ENCODE results near the gene TPCN1. TPM values are rescaled to one million over a fixed set of nuclear protein-coding genes. Genes with fewer than 3 reads are reported as not detected.

TPCN1 gene
- total RNA-seq, 1 experiment from 2014 or later: 13.5 TPM

DNA sequence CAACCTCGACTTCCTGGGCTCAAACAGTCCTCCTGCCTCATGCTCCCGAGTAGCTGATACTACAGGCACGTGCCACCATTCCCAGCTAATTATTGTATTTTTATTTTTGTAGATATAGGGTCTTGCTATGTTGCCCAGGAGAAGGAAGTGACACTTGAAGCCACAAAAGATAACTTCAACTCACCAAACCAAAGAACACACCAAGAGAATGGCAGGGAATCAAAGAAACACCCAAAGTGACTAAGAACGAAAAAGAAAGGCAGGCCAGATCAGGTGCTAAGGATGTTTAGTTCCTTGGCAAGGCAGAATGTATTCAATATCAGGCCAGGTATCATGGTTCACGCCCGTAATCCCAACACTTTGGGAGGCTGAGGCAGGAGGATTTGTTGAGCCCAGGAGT is 10.1 kb upstream of the TPCN1 start:
- Histone ChIP-seq H4K8ac (replicated peaks; ENCODE audit: insufficient read length, low read depth, low read length) (no peak overlapping the region), H2AFZ (ENCODE audit: low read length) (no peak overlapping the region), H2BK5ac (ENCODE audit: insufficient read length, low read length) (no peak overlapping the region), H3K4ac (ENCODE audit: low read depth, low read length) (no peak overlapping the region), H3K4me2 (ENCODE audit: insufficient read depth, insufficient read length, low read length) (no peak overlapping the region), H3K23me2 (ENCODE audit: insufficient read length, low read depth, low read length, poor library complexity, severe bottlenecking) (no peaks in the 10 kb centered on the region), H4K91ac (ENCODE audit: insufficient read length, low read depth, low read length) (no peak overlapping the region), H2AK5ac (ENCODE audit: insufficient read length, low read length) (no peak overlapping the region), H3K79me2 (ENCODE audit: insufficient read depth, low read length) (no peaks in the 10 kb centered on the region), H4K5ac (ENCODE audit: insufficient read length, low read depth, low read length) (no peak overlapping the region), H3T11ph (ENCODE audit: low read length) (no peak overlapping the region), H3K18ac (ENCODE audit: insufficient read length, low read depth, low read length) (no peak overlapping the region), H3K4me1 (ENCODE audit: insufficient read depth, low read length) (peaks cover 3% of the 10 kb centered on the region; the same call in 1 of the 2 replicates), H4K20me1 (ENCODE audit: control insufficient read depth, insufficient read depth, insufficient read length) (no peaks in the 10 kb centered on the region), H3K27ac (ENCODE audit: insufficient read length, low read depth, low read length) (no peak overlapping the region), H2BK120ac (ENCODE audit: low read depth, low read length, poor library complexity, severe bottlenecking) (no peak overlapping the region), H2BK20ac (ENCODE audit: low read depth, low read length, poor library complexity, severe bottlenecking) (no peak overlapping the region), H2BK15ac (ENCODE audit: low read depth, low read length) (no peak overlapping the region), H3K9ac (ENCODE audit: extremely low read depth, insufficient read length, low read length) (no peak overlapping the region), H3K56ac (ENCODE audit: insufficient read length, low read depth, low read length) (no peak overlapping the region), H3K27me3 (ENCODE audit: insufficient read depth, low read length) (no peaks in the 10 kb centered on the region), H3K9me3 (ENCODE audit: control insufficient read depth, low read depth, low read length) (no peaks in the 10 kb centered on the region), H2BK12ac (ENCODE audit: insufficient read length, low read depth, low read length) (no peak overlapping the region), H3K14ac (ENCODE audit: insufficient read depth, low read length) (no peak overlapping the region), H3K23ac (ENCODE audit: insufficient read length, low read depth, low read length) (no peak overlapping the region), H3K79me1 (ENCODE audit: insufficient read depth, low read depth, low read length, poor library complexity, severe bottlenecking) (no peaks in the 10 kb centered on the region)
- H3K27ac Mint-ChIP-seq: no peak overlapping the region
- peaks cover 2 to 12% (median 5%) of the 10 kb centered on the region in 3 experiments; a peak in 6 of 7 replicates for H3K36me3 Mint-ChIP-seq (ENCODE audit: insufficient read depth in 1 of 3, low read depth in 3 of 3)
- H3K4me3 Mint-ChIP-seq: no peak overlapping the region
- H3K27me3 Mint-ChIP-seq (ENCODE audit: low read depth): no peaks in the 10 kb centered on the region; the same call in 1 of the 2 replicates
- TF ChIP-seq, protein P1, sequence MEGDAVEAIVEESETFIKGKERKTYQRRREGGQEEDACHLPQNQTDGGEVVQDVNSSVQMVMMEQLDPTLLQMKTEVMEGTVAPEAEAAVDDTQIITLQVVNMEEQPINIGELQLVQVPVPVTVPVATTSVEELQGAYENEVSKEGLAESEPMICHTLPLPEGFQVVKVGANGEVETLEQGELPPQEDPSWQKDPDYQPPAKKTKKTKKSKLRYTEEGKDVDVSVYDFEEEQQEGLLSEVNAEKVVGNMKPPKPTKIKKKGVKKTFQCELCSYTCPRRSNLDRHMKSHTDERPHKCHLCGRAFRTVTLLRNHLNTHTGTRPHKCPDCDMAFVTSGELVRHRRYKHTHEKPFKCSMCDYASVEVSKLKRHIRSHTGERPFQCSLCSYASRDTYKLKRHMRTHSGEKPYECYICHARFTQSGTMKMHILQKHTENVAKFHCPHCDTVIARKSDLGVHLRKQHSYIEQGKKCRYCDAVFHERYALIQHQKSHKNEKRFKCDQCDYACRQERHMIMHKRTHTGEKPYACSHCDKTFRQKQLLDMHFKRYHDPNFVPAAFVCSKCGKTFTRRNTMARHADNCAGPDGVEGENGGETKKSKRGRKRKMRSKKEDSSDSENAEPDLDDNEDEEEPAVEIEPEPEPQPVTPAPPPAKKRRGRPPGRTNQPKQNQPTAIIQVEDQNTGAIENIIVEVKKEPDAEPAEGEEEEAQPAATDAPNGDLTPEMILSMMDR (conservative IDR thresholded peaks at IDR 0.05): no peak
- no peak for DNase-seq
- WGBS (ENCODE audit: extremely low coverage, insufficient read length, low lambda C conversion rate): no CpG with 5 or more reads among the region's 6 CpGs
- peaks cover 14 to 18% of the 10 kb centered on the region in 2 experiments for H3K4me1 Mint-ChIP-seq
- H3K9me3 Mint-ChIP-seq: peaks cover 0 to 5% of the 10 kb centered on the region in 2 experiments; a peak in 1 of 5 replicates

Data from H9 (cell line).